DMS79 (cell line): ENCODE measurements around the gene TPBGL.

Experiments used
- DNase-seq: peaks from one replicate; lab custom pipeline; 2025; lab: John Stamatoyannopoulos, UW

Gene TPBGL

DNA sequence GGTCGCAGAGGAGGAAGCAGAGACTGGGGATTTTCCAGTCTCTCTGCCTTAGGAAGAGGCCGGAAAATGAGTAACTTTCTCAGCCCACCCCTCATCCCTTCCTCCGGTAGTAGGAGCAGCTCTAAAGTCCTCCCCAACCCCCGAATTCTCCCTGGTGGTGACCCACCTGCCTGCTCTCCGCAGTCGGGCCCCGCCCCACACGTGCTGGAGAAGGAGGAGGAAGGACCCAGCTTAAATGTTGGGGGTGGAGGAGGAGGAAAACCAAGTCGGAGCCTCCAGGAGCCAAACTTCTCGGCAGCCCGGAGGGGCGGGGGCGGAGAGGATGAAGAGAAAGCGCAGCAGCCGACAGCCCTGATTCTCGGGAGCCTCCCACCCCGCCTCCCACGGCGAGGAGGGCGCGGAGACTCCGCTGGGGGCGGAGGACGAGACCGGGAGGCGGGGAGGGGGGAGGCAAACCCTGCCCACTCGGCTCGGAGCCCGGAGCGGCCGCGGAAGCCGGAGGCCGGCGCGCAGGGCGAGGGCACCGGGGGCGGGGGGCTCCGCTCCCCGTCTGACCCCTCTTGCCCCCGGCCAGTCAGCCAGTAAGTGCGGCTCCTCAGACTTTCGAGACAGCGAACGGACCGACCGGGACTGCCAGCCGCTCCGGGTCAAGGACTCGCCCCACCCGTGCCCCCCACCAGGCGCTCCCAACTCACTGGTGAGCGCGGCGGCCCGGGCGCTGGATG is at the start of gene TPBGL:
Gene TPBGL, plus strand, starts transcription at position 464 of the 725 bp plus-strand sequence. CDS start 276 bp downstream, outside the sequence.
- no peak for DNase-seq

GRCh38 chr11:75191330-75191717 is 49.2 kb upstream of the TPBGL start:
- no peak for DNase-seq

- no peak for DNase-seq
Observed at GRCh38 chr11:75193271-75193670, 47.3 kb upstream of the TPBGL start.

GRCh38 chr11:75193711-75194110 is 46.9 kb upstream of the TPBGL start:
- DNase-seq: no peak

GRCh38 chr11:75194147-75194546 is 46.4 kb upstream of the TPBGL start:
- no peak for DNase-seq

GRCh38 chr11:75195167-75195962 is 45.2 kb upstream of the TPBGL start:
- peak; percentile 75 for DNase-seq

DNA sequence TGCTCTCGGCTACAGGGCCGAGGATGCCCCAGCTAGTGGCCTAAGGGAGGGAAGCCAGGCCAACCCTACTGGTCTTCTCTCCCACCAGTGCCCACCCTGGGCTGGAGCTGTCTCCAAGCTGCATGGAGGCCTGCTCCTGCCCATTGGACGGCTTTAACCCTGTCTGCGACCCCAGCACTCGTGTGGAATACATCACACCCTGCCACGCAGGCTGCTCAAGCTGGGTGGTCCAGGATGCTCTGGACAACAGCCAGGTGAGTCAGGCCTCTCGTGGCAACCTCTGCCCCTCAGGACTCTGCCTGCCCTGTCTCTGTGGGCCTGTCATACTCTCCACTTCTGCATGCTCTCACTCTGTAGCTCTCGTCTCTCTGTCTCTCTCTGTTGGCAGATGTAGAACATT is 44.1 kb upstream of the TPBGL start:
- no peak for DNase-seq

DNA sequence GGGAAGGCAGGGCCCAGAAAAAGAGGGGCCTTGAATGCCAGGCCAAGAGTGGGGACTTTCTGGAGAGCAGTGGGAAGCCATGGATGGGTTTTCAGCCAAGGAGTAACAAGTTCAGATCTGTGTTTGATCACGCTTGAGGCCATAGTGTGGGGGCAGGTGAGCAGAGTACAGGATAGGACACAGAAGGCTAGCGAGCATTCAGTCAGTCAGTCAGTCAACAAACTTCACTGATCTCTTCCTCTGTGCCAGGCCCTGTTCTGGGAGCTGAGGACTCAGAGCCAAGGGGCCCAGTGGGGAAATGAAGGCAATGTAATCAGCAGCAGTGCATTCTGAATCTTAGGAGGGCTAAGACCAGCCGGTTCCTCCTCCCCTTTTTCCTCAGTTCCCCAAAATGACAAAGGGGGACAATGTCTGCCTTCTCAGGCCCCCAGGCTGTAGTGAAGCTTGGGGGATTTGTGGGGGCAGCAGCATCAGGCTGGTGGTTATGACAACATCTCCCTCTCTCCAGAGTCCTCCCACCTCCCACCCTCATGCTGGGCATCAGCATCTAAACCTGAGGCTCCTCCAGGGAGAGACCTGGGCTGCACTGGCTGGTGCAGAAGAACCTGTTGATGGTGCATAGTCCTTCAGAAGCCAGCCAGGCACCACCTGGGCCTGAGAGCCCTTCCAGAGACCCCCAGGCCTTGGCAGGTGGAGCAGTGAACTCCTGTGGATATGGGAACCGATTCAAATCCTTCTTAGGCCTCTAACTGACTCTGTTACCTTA is 42.9 kb upstream of the TPBGL start:
- peak; percentile 20 for DNase-seq

DNA sequence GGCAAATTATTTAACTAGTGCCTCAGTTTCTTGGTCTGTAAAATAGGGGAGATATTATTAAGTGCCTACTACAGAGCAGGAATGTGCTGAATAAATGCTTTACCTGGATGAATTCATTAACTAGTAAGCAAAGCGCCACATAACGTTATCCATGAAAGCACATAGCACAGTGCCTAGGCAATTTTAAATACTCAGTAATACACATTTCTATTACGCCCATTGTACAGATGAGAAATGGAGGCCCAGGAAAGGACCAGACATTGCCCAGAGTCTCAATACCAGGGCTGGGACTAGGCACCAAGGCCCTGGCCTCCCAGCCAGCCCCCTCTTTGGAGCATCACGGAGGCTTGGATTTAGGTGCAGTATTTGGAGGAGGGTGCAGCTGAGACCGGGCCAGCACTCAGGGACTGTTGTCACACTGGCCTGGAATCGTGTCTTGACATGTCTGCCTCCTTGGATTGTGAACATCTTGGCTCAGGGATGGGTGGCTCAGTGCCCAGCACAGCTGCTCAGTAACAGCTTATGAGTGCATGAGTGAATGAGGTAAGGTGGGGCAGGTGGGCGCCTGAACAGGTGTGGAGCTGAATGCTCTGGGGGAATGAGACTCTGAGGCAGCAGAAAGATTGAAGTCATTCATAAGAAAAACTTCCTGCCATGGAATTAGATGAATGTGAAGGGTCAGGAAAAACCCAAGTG is 42.1 kb upstream of the TPBGL start:
- peak; percentile 99 for DNase-seq

- DNase-seq: peak; percentile 92
Observed at GRCh38 chr11:75199412-75199955, 41.1 kb upstream of the TPBGL start.

- peak; percentile 86 for DNase-seq
Observed at GRCh38 chr11:75200051-75200450, 40.5 kb upstream of the TPBGL start.

GRCh38 chr11:75200531-75200930 is 40.0 kb upstream of the TPBGL start:
- DNase-seq: no peak

- no peak for DNase-seq
Observed at GRCh38 chr11:75201771-75202170, 38.8 kb upstream of the TPBGL start.

GRCh38 chr11:75202195-75202594 is 38.4 kb upstream of the TPBGL start:
- no peak for DNase-seq

DNA sequence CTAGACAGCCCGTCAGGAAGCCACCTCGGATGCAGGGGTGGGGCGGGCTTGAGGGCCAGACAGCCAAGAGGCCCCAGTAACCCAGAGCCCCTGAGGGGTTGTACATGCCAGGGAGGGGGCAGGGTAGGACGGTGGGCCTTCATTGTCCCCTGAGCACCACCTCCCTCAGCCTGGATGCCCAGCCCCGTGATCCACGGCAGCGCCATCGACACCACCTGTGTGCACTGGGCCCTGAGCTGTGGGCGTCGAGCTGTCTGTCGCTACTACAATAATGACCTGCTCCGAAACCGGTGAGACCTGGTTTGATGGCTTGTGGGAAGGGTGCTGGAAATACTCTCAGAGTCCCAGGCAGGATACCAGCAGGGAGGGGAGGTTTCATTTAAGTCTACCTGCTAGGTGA is 37.4 kb upstream of the TPBGL start:
- no peak for DNase-seq

DNA sequence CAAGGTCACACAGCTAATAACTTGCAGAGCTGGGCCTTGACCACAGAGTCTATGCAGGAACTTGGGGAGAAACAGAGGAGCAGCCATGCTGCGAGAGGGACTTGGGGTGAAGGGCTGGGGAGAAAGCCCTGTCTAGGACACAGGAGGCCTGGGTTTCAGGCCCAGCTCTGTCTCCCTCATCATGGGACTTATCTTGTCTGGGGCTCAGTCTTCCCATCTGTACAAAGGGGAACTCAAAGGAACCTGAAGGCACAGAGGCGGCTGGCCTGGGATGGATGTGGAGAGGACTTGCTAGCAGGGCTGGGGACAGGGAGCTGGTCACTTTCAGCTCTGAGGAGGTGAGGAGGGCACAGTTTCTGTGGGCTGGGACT is 36.9 kb upstream of the TPBGL start:
- no peak for DNase-seq

GRCh38 chr11:75204012-75204674 is 36.4 kb upstream of the TPBGL start:
- no peak for DNase-seq

DNA sequence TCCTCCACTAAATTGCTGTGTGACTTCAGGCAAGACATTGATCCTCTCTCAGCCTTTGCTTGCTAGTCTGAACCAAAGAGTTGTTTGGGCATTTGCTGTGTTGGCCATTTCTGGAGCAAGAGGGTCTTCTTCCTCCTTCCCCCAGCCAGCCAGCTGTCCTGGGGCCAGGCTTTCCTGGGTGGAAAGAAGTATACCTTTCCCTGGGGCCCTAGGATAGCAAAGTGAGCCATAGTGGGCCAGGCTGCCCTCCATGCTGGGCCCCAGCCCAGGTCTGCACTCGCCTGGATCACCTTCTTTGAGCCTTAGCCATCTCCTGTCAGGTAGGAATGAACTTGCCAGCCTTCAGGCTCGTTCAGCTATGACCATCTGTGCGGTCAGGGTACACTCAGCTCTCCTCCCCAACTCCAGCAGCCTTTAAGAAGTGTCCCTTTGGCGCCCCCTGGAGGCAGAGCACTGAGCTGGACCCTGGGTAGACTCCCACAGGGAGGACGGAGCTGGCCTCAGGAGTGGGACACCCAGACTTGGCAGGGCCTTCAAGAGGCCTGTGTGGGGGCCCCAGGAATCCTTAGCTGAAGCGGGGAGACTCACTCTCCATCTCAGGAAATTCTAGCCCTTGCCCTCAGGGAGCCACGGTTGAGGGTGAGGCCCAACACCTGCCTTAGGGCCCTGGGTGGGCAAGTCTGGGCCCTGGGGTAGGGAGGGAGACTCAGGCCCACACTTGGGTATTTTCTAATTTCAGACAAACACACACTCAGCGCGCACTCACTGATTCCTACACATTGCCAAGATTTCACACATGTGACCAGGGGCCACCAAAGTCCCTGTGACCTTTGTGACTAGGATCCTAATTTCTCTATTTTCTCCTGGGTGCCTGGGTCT is 35.6 kb upstream of the TPBGL start:
- DNase-seq: peak; percentile 82

GRCh38 chr11:75205564-75206020 is 35.0 kb upstream of the TPBGL start:
- no peak for DNase-seq

GRCh38 chr11:75208446-75208845 is 32.1 kb upstream of the TPBGL start:
- DNase-seq: no peak
